NCI-H2227 (cell line): ENCODE results near the gene SHISAL2B.
"Not testable (repeated sequence)": the region's sequence is repeated elsewhere in the genome, so short reads cannot be mapped to it uniquely, and the experiment has no call there.

Source experiments
- DNase-seq: peaks from one replicate; lab custom pipeline; 2025; ENCODE audit not compliant: unreplicated experiment; lab: John Stamatoyannopoulos, UW

Gene SHISAL2B

DNA sequence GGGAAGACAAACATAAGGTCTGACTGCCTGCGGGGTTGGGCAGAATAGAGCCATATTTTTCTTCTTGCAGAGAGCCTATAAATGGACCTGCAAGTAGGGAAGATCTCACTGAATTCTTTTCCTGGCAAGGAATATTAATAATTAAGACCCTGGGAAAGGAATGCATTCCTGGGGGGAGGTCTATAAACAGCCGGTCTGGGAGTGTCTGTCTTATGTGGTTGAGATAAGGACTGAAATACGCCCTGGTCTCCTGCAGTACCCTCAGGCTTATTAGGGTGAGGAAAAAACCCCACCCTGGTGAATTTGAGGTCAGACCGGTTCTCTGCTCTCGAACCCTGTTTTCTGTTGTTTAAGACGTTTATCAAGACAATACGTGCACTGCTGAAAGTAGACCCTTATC is 6.1 kb downstream of the SHISAL2B start:
- DNase-seq = not testable (repeated sequence)

DNA sequence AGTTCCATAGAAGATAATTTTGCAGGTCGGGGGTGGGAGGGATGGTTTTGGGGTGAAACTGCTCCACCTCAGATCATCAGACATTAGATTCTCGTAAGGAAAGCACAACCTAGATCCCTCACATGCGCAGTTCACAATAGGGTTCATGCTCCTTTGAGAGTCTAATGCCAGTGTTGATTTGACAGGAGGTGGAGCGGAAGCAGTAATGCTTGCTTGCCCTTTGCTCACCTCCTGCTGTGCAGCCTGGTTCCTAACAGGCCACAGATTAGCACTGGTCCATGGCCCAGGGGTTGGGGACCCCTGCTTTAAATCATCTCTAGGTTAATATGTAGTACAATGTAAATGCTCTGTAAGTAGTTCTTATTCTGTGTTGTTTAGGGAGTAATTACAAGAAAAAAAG is 10.5 kb downstream of the SHISAL2B start:
- no peak for DNase-seq

DNA sequence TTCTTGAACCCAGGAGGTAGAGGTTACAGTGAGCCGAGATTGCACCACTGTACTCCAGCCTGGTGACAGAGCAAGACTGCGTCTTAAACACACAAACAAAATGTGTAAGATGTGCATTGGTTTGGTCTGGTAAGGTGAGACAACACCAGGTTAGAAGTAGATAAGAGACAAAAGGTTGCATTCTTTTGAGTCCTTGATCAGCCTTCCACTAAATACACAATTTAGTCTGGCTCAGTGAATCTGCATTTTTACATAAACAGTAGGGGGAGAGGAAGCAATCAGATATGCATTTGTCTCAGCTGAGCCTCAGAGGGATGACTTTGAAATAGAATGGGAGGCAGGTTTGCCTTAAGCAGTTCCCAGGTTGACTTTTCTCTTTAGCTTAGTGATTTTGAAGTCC is 15.8 kb downstream of the SHISAL2B start:
- DNase-seq = not testable (repeated sequence)

DNA sequence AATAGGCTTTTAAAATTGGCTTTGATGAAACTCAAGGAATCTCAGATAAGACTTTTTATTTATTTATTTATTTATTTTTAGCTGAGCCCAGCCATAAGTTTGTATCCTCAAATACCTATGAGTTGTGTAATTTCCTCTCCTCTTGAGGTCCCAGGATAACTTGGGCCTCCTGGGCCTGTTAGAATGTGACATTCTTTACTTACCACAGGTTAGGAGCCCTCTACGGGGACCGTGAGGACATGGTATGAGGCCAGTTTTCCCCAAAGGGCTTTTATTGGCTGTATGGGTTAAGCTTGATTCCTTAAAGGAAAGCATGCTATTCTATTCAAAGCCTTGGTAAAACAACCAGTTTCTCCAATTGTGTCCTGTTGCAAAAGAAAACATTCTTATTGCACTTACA is 16.9 kb downstream of the SHISAL2B start:
- no peak for DNase-seq

DNA sequence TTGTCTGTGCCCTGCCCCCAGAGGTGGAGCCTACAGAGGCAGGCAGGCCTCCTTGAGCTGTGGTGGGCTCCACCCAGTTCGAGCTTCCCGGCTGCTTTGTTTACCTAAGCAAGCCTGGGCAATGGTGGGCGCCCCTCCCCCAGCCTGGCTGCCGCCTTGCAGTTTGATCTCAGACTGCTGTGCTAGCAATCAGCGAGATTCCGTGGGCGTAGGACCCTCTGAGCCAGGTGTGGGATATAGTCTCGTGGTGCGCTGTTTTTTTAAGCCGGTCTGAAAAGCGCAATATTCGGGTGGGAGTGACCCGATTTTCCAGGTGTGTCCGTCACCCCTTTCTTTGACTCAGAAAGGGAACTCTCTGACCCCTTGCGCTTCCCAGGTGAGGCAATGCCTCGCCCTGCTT is 24.2 kb downstream of the SHISAL2B start:
- not testable (repeated sequence) for DNase-seq

DNA sequence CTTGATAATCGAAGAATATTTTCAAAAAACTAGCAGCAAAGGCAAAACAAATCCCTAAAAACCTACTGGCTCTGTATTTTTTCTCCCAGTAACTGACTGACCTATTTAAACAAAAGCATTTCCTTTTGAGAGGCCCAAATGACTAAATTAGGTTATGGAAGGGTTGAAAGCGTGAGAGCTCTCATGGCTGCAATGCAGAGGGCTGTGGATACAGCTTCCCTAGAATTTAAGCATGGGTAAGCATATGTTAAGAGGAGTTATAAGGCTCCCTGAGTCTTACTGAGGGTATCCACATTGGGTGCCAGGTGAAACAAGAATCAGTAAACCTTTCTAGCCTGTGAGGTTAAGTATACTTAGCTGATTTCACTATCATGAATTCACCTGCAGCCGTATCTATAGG is 32.3 kb downstream of the SHISAL2B start:
- DNase-seq = no peak

DNA sequence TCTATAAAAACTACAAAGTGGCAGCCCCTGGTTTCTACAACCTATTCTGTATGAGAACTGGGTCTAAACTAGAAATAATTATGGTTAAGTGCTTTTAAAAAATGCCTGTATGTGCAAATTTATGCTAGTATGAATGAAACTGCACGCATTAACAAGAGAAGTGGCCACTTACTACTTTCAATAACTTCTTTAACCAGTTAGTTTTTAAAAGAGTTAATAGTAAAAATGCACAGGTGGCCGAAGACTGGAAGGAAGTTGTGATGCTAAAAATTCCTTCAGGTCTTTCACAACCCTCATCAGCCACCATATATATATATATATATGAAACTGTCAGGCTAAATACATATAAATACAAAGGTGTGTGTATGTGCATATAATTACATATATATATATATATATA is 36.8 kb downstream of the SHISAL2B start:
- no peak for DNase-seq

DNA sequence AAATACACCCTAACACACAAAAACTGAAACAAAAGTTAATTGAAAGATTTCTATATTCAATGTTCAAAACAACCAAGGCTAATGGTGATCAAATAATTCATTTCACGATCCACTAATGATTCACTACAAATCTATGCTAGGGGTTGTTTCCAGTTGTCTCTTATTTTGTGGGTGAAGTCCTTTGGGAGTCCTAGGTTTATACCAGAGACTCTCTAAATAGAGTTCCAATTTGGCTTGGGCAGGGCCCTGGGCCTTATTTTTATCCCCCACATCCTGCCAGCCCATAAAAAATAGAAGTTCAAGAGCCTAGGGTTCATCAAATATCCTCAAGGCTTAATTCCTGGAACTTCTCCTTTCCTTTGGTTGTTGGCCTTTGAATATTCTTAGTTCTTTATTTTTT is 52.1 kb downstream of the SHISAL2B start:
- DNase-seq = no peak

DNA sequence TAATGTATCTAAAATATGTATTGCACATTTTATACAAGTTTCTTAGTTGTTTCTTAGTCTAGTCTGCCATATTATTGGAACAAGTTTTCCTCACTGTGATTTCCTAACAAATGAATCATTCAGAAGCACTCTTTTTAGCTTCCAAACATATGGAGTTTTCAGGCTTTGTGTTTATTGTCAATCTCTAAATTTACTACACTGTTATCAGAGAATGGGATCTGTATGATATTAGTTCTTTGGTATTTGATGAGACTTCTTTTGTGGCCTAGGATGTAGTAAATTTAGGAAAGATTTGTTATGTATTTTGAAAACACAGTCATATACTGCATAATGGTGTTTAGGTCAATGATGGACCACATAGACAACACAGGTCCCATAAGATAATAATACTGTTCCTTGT is 52.5 kb downstream of the SHISAL2B start:
- DNase-seq = no peak

DNA sequence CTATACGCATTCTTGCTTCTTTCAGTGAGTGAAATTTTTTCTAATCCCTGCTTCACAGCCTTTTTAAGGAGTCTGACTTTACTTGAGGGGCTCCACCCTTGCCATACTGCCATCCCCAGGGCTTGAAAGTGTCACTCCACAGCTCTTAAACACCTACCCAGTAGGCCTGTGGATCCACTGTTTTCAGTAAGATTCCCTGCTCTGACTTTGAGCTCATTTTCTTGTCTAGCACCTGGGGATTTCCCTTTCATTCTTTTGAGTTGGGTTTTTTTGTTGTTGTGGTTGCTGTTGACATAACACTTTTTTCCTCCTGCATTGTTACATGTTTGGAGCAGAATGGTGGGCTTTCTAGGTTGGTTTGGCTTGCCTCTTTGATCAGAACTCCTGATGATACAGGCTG is 54.6 kb downstream of the SHISAL2B start:
- no peak for DNase-seq

DNA sequence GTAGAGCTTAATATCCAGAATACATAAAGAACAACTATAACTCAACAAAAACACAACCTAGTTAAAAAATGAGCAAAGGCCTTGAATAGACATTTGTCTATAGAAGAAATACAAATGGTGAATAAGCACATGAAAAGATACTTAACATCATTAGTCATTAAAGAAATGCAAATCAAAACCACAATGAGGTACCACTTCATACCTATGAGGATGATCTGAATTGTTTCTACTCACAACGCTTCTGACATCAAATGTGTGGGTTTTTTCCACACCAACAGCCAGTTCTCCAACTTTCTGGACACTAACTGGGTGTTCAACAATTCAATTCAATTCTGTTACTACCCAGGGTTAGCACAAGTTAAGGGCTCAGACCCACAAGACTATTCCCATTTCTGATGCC is 56.1 kb downstream of the SHISAL2B start:
- no peak for DNase-seq

DNA sequence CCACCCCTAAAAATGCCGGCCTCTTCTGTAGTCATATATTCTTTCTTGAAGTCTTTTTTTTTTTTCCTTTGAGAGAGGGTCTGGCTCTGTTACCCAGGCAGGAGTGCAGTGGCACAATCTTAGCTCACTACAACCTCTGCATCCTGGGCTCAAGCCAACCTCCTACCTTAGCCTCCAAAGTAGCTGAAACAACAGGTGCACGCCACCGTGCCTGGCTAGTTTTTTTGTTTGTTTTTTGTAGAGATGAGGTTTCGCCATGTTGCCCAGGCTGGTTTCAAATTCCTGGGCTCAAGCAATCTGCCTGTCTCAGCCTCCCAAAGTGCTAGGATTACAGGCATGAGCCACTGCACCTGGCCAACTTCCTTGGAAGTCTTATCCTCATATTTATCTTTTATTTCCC is 59.1 kb downstream of the SHISAL2B start:
- no peak for DNase-seq

DNA sequence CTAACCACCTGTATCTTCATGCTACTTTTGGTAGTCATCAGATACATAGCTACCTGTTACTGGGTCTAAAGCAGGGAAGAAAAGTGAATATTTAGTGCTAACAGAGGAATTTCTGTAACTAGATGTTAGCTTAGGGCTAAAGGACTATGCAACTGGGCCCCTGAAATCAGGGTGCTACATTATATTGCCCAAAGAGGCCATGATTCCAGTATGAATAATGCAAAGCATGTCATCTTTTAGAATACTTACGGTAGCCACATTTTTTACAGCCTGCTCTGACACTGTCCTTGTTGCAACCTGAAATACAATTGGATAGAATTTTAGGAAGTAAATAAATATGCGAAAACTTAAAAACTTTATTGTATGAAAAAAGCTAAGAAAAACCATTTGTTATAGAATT is 63.8 kb downstream of the SHISAL2B start:
- DNase-seq = no peak

DNA sequence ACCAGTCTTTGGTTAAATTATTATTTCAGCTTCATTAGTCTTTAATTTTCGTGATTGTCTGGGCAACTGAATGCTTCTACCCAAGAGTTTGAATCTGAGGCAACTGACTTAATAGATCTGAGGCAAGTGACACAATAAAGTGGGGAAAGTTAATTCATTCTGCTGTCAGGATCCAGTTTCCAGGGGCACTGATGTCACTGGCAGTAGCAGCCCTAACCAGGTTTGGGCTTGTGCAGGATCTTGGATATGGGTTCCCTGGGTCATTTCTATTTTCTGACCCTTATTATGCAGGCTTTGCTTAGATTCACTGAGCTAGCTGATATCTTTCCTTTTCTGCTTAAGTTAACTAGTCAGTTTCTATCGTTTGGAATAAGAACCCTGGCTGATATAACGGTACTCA is 68.6 kb downstream of the SHISAL2B start:
- DNase-seq = no peak

DNA sequence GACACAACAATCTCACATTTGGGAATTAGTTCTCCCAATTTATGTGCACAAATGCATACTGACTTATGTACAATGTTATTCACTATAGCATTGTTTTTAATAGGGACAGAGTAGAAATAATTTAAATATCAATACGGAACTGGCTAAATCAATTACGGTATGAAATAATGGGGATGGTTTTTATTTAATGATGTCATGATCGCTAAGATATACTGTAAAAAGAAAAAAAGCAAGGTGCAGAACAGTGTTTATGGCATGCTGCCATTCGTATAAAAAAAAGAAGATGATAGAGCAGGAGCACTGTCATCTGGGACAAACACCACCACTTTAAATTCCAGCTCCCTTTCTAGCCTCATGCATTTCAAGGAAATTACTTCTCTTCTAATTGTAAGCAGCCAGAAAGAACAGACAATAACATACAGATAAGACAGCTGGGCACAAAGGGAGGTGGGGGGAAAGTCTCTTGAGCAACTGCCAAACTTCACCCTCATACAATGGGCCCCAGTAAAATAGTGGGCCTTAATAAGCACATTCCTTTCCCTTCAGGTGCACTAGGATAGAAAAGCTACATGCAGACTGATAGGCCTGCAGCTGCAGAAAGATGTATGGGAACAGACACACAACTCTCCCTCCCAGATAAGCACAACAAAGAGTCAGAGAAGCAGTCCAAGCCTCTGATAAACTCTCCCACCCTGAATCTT is 69.8 kb downstream of the SHISAL2B start:
- no peak for DNase-seq

DNA sequence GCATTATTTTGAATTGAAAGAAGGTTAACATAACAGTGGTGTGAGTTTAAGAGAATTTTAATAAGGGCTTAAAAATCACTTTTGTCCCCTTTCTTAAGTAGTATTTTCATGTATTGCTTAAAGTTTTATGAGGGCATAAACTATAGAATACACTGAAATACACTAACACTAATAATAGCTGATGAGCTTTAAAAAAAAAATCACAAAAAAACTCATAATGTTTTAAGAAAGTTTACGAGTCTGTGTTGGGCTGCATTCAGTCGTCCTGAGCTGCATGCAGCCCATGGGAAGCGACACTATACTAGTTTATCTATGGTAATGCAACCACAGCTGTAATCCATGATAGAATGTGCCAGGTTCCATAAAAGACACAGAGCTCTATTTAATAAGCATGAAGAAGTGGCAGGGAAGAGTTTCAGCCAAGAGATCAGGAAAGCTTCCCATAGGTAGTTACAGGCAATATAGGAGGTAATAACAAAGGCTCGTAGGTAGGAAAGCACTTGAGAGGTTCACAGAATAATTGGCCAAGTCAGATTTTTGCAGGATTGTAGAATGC is 73.7 kb downstream of the SHISAL2B start:
- peak; percentile 55 for DNase-seq

DNA sequence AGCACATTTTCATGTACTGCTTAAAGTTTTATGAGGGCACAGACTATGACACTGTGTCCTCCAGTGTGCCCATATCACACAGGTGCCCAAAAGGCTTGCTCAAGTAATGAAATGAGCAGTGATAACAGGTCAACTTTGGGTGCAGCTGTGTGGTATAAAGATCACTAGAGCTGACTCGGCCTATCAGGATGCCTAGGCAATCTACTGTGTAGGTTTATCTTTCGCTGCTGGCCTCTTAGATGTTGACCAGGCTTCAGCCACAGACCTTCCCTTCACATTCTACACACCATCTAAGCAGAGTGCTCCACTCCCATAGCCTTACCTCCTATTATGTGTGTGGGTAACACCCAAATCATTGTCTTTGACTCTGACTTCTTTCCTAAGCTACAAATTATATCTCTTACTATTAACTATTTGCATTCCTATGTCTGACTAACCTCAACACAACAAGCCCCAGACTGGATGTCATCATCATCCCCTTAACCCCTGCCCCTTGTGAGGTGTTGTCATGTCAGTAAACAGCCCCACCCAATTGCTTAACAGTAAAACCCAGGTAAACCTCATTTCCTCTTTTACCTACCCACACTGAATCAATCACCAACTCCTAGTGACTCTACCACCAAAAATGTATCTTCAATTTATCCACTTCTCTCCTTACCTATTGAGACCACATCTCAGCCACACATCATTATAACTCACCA is 75.7 kb downstream of the SHISAL2B start:
- DNase-seq = peak; percentile 5

DNA sequence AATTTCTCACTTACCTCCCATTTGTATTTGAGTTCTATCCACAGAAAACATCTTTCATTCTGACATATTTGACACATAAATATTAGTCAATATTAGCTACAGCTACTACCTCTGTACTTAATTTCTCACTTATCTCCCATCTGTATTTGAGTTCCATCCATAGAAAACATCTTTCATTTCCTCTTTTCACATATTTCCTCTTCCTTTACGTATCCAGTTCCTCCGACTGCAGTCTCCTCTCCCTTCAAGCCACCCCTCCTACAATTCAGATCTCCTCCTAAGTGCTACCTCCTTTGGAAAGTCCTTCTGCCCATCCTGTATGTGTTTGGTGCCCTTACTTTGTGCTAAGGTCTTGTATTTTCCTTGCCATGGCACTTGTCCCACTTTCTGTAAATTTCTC is 76.6 kb downstream of the SHISAL2B start:
- no peak for DNase-seq
